Activated B cell treated with CpG ODN at 0.5 μM for 24 hours (primary cell): ENCODE results near the gene SLC6A6. TPM values are rescaled to one million over a fixed set of nuclear protein-coding genes. Genes with fewer than 3 reads are reported as not detected.

Experiments
- ATAC-seq: fragments of 200-7000 bp; cut with Tn5 transposase; one replicate; pipeline ENCODE4 v1.10.0; 2021; ENCODE audit warnings: low read depth, mild to moderate bottlenecking, moderate library complexity
- CTCF ChIA-PET: fragments of 350-600 bp; sonication (Branson Sonifier 250); formaldehyde crosslinking; loops from one replicate; lab custom pipeline; 2021; ENCODE audit warnings: antibody characterized with exemption; lab: Charles Lee
- POLR2A ChIA-PET: fragments of 350-600 bp; sonication (Branson Sonifier 250); formaldehyde crosslinking; loops from one replicate; lab custom pipeline; 2021; ENCODE audit warnings: antibody characterized with exemption; lab: Charles Lee
- DNase-seq: peaks from one replicate; pipeline ENCODE4 v3.0.0; 2022
- H3K27ac Mint-ChIP-seq: one replicate; pipeline ENCODE4 v1.8.0; 2020; ENCODE audit warnings: mixed read lengths
- H3K27me3 Mint-ChIP-seq: one replicate; pipeline ENCODE4 v1.8.0; 2021; ENCODE audit warnings: mixed read lengths
- H3K36me3 Mint-ChIP-seq: one replicate; pipeline ENCODE4 v1.8.0; 2021; ENCODE audit warnings: low read depth, mixed read lengths
- H3K4me1 Mint-ChIP-seq: one replicate; pipeline ENCODE4 v1.8.0; 2021; ENCODE audit warnings: mixed read lengths
- H3K4me3 Mint-ChIP-seq: one replicate; pipeline ENCODE4 v1.8.0; 2020; ENCODE audit warnings: mild to moderate bottlenecking, mixed read lengths
- H3K9me3 Mint-ChIP-seq: one replicate; pipeline ENCODE4 v1.8.0; 2020; ENCODE audit warnings: mixed read lengths
- intact Hi-C: fragments of 100-400 bp; cut with micrococcal nuclease; formaldehyde crosslinking; loops from one replicate; pipeline ENCODE4 v1.15.1; 2024
- total RNA-seq: library from RNA; stranded (reverse); gene quantifications from 2 replicates; pipeline ENCODE4 v1.2.3, GENCODE V29; 2022
- TF ChIP-seq, protein P1 (sequence below): fragments of 200-600 bp; IDR thresholded peaks from one replicate; pipeline ENCODE4 v1.8.0; 2022; ENCODE audit warnings: antibody characterized with exemption, mild to moderate bottlenecking

Gene SLC6A6
- total RNA-seq, 1 donor from 2014 or later, result 67.3 TPM

GRCh38 chr3:14364580-14365292 lies 37.7 kb upstream of the SLC6A6 start:
- intact Hi-C loops, result no loop called here
- DNase-seq (no peak), ATAC-seq (no peak)
- H3K4me1 Mint-ChIP-seq, result no peaks in the 10 kb centered on the region
- no peaks in the 10 kb centered on the region for H3K36me3 Mint-ChIP-seq
- peaks cover 12% of the 10 kb centered on the region for H3K27me3 Mint-ChIP-seq
- no peaks in the 10 kb centered on the region for H3K9me3 Mint-ChIP-seq
- ChIA-PET CTCF (no interaction called here), POLR2A (no interaction called here)
- no peak overlapping the region for H3K4me3 Mint-ChIP-seq
- no peak overlapping the region for H3K27ac Mint-ChIP-seq
- TF ChIP-seq, protein P1, sequence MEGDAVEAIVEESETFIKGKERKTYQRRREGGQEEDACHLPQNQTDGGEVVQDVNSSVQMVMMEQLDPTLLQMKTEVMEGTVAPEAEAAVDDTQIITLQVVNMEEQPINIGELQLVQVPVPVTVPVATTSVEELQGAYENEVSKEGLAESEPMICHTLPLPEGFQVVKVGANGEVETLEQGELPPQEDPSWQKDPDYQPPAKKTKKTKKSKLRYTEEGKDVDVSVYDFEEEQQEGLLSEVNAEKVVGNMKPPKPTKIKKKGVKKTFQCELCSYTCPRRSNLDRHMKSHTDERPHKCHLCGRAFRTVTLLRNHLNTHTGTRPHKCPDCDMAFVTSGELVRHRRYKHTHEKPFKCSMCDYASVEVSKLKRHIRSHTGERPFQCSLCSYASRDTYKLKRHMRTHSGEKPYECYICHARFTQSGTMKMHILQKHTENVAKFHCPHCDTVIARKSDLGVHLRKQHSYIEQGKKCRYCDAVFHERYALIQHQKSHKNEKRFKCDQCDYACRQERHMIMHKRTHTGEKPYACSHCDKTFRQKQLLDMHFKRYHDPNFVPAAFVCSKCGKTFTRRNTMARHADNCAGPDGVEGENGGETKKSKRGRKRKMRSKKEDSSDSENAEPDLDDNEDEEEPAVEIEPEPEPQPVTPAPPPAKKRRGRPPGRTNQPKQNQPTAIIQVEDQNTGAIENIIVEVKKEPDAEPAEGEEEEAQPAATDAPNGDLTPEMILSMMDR, result no peak

DNA sequence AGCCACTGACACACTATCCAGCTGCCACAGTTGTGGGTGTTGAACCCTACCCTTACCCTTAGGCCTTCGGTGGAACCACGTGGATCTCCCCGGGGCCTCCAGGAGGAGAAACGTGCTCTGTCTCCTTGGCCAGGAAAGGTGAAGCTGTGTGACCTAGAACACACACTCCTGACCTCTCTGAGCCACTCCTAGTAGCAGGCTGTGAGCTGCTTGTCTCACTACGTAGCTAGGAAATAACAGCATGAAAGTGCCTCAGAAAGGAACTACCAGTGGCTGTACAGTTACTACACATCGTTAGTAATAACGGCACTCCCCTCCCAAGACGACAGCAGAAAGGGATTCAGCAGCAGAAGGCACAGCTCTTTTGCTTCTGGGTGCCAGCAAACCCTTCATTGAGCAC lies 36.2 kb upstream of the SLC6A6 start:
- ATAC-seq (no peak), DNase-seq (no peak)
- TF ChIP-seq, protein P1, result no peak
- Mint-ChIP-seq H3K27me3 (peaks cover 8% of the 10 kb centered on the region), H3K4me3 (no peak overlapping the region), H3K36me3 (no peaks in the 10 kb centered on the region), H3K27ac (no peak overlapping the region), H3K4me1 (no peaks in the 10 kb centered on the region), H3K9me3 (no peaks in the 10 kb centered on the region)
- intact Hi-C loops, result no loop called here
- CTCF ChIA-PET, result no interaction called here
- POLR2A ChIA-PET, result no interaction called here

DNA sequence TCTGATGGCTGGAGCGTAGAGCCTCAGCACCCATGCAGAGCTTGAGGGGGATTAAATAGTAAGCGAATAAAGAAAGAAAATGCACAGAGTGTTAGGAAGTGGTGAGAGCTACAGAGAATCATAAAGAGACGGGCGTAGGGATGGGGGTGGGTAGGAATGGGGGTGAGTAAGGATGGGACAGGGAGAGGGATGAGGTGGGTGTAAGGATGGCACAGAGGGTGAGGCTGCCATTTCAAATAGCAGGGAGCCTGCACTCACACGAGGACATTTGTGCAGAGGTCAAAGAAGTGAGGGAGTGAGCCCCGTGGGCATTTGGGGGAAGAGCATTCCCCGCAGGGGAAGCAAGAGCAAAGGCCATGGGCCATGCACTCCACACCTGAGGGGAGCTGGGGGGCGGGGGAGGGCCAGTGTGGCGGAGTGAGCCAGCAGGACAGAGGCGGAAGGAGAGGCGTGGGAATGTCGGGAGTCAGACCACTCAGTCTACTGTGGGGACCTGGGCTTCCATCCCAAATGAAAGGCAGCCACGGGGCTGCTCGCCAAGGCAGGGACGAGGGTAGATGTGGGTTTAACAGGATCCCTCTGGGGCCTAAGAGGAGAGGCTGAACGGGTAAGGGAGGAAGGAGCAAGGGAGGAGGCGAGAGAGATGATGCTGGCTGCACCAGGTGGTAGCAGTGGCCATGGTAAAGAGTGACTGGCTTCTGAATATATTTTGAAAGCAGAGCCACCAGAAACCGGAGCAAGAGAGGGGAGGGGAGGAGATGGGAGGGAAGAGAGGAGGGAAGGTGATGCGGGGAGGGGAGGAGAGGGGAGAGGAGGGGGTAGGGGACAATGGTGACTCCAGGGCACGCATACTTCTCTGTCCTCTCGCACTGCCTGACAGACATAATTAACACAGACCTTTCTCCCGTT lies 35.2 kb upstream of the SLC6A6 start:
- DNase-seq (no peak), ATAC-seq (no peak)
- ChIA-PET POLR2A (no interaction called here), CTCF (no interaction called here)
- intact Hi-C loops, result no loop called here
- TF ChIP-seq, protein P1, result no peak
- Mint-ChIP-seq H3K36me3 (no peaks in the 10 kb centered on the region), H3K4me1 (no peaks in the 10 kb centered on the region), H3K27me3 (peaks cover 13% of the 10 kb centered on the region), H3K4me3 (no peak overlapping the region), H3K27ac (no peak overlapping the region), H3K9me3 (no peaks in the 10 kb centered on the region)

DNA sequence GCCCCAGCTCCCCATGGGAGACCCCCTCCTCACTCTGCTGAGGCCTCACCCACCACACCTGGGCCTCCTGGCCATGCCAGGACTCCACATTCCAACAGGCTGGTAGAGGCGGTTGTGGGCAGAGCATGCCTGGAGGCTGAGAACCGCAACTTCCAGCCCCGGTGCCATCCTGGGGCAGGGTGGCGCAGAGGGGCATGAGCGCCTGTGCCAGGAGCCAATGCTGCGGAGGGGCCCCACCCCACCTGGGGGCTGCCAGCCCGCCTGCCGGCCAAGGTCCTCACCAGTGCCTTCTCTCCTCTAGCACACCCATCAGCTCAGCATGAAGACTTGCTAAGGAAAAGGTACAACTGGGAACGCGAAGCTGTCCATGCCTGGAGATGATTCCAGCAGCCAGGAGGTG lies 34.3 kb upstream of the SLC6A6 start:
- Mint-ChIP-seq H3K9me3 (no peaks in the 10 kb centered on the region), H3K4me1 (no peaks in the 10 kb centered on the region), H3K4me3 (no peak overlapping the region), H3K27ac (no peak overlapping the region), H3K27me3 (peaks cover 17% of the 10 kb centered on the region), H3K36me3 (no peaks in the 10 kb centered on the region)
- ChIA-PET POLR2A (interaction anchor here (0.7 kb wide), 1 partner anchor 15 kb away, joined by 4 read pairs; no protein-coding TSS in a partner anchor), CTCF (no interaction called here)
- DNase-seq (no peak), ATAC-seq (no peak)
- intact Hi-C loops, result no loop called here
- TF ChIP-seq, protein P1, result no peak

GRCh38 chr3:14368885-14369284 lies 33.5 kb upstream of the SLC6A6 start:
- H3K9me3 Mint-ChIP-seq, result no peaks in the 10 kb centered on the region
- no peak overlapping the region for H3K27ac Mint-ChIP-seq
- ChIA-PET CTCF (no interaction called here), POLR2A (interaction anchor here (0.7 to 0.8 kb wide), 2 partner anchors 16 to 721 kb away, joined by 3 to 4 read pairs; no protein-coding TSS in a partner anchor)
- no peaks in the 10 kb centered on the region for H3K36me3 Mint-ChIP-seq
- no peak for ATAC-seq
- no peaks in the 10 kb centered on the region for H3K4me1 Mint-ChIP-seq
- DNase-seq, result no peak
- no peak overlapping the region for H3K4me3 Mint-ChIP-seq
- intact Hi-C loops, result no loop called here
- H3K27me3 Mint-ChIP-seq, result peaks cover 17% of the 10 kb centered on the region
- TF ChIP-seq, protein P1, result no peak
